HepG2 (cell line): ENCODE measurements around the gene RPUSD3. TPM values are rescaled to one million over a fixed set of nuclear protein-coding genes. Genes with fewer than 3 reads are reported as not detected.

Source experiments
- ATAC-seq: fragments of 200-7000 bp; cut with Tn5 transposase; 3 replicates; pipeline ENCODE4 v1.9.1; 2020; ENCODE audit warnings: mild to moderate bottlenecking, moderate library complexity
- BruUV-seq: library from RNA; stranded (reverse); fragments of 400-500 nt; replicated peaks from 2 replicates; lab custom pipeline; 2021; lab: Mats Ljungman, UMichigan
- CTCF ChIA-PET: fragments of 300-600 bp; formaldehyde crosslinking; extraction: SDS; loops from one replicate; lab custom pipeline; 2021; ENCODE audit warnings: low total read pairs, inconsistent platforms, low intra/inter-chr PET ratio; lab: Yijun Ruan, JAX
- POLR2A ChIA-PET: fragments of 350-600 bp; sonication (Branson Sonifier 250); formaldehyde crosslinking; loops from one replicate; lab custom pipeline; 2020; ENCODE audit warnings: antibody characterized with exemption, inconsistent platforms; lab: Yijun Ruan, JAX
- DNase-seq: peaks from one replicate; pipeline ENCODE4 v3.0.0-alpha.2; 2015; ENCODE audit warnings: low spot score
- FAIRE-seq: peaks from 3 replicates; lab custom pipeline; 2011; peaks lifted over from hg19 to GRCh38; lab: Jason Lieb, UNC
- H2AFZ ChIP-seq: one replicate; pipeline ENCODE4 v1.6.1; 2011; ENCODE audit warnings: low read length, inconsistent platforms
- H3K27ac ChIP-seq: fragments of 300-600 bp; 3 replicates; pipeline ENCODE4 v1.8.0; 2011; ENCODE audit warnings: mixed run types, mild to moderate bottlenecking, mixed read lengths, low read length, inconsistent platforms; ENCODE audit not compliant: insufficient read depth; ENCODE audit errors: extremely low read length
- H3K27me3 ChIP-seq, 2 experiments: fragments of 200-600 bp in 1 of 2; 2 replicates in 1 of 2; 3 replicates in 1 of 2; pipeline versions ENCODE4 v1.6.0 to v1.8.0; 2011; ENCODE audit warnings: low read length in 2 of 2, mild to moderate bottlenecking in 2 of 2, moderate library complexity in 2 of 2, inconsistent platforms in 1 of 2; ENCODE audit not compliant: insufficient read depth in 2 of 2, control insufficient read depth in 1 of 2
- H3K36me3 ChIP-seq, 2 experiments: fragments of 200-600 bp in 1 of 2; replicated peaks in 1 of 2; 2 replicates in 1 of 2; 3 replicates in 1 of 2; pipeline versions ENCODE4 v1.5.1 to v1.8.0; 2011; ENCODE audit warnings: low read length in 2 of 2, inconsistent platforms in 1 of 2; ENCODE audit not compliant: insufficient read depth in 2 of 2, control insufficient read depth in 1 of 2
- H3K4me1 ChIP-seq: 2 replicates; pipeline ENCODE4 v1.5.1; 2012; ENCODE audit warnings: low read length, inconsistent platforms; ENCODE audit not compliant: insufficient read depth
- H3K4me2 ChIP-seq: 2 replicates; pipeline ENCODE4 v1.6.0; 2011; ENCODE audit warnings: low read depth, low read length, inconsistent platforms
- H3K4me3 ChIP-seq, 3 experiments: fragments of 200-600 bp in 1 of 3; sonication (generic), shearing (Covaris generic) in 1 of 3; replicated peaks in 1 of 3; 2 replicates each; pipeline ENCODE4 v1.5.1; 2011 to 2016; ENCODE audit warnings: low read length in 3 of 3, inconsistent platforms in 2 of 3, low read depth in 2 of 3, mild to moderate bottlenecking in 2 of 3, control low read depth in 1 of 3, mixed read lengths in 1 of 3; ENCODE audit not compliant: insufficient read depth in 1 of 3
- H3K79me2 ChIP-seq: one replicate; pipeline ENCODE4 v1.6.1; 2011; ENCODE audit warnings: low read length, inconsistent platforms; ENCODE audit not compliant: insufficient read depth
- H3K9ac ChIP-seq: 2 replicates; pipeline ENCODE4 v1.6.0; 2011; ENCODE audit warnings: mild to moderate bottlenecking, low read depth, low read length, inconsistent platforms; ENCODE audit not compliant: insufficient read depth
- H3K9me3 ChIP-seq: 2 replicates; pipeline ENCODE4 v1.5.1; 2012; ENCODE audit warnings: mild to moderate bottlenecking, low read length
- H4K20me1 ChIP-seq: 2 replicates; pipeline ENCODE4 v1.6.0; 2011; ENCODE audit warnings: inconsistent platforms, mild to moderate bottlenecking, low read length, moderate library complexity; ENCODE audit not compliant: insufficient read depth
- HNRNPH1 ChIP-seq: fragments of 200-400 bp; formaldehyde crosslinking; optimal IDR thresholded peaks from 2 replicates; pipeline ENCODE3; 2017; ENCODE audit warnings: mild to moderate bottlenecking, low read depth, low read length
- KIAA2018 ChIP-seq: sonication (generic); formaldehyde crosslinking; IDR thresholded peaks from 2 replicates; pipeline ENCODE4 v1.5.0; 2020; ENCODE audit warnings: mild to moderate bottlenecking, missing genetic modification reagents, borderline replicate concordance
- TCF7 ChIP-seq: sonication (generic); IDR thresholded peaks from 2 replicates; pipeline ENCODE4 v1.6.1; 2016; ENCODE audit warnings: antibody characterized with exemption, low read depth
- TFDP2 ChIP-seq: sonication (generic); formaldehyde crosslinking; IDR thresholded peaks from 2 replicates; pipeline ENCODE4 v1.4.0; 2020; ENCODE audit warnings: missing genetic modification reagents
- YEATS4 ChIP-seq: sonication (generic); formaldehyde crosslinking; IDR thresholded peaks from 2 replicates; pipeline ENCODE4 v1.4.0; 2020; ENCODE audit warnings: missing genetic modification reagents, borderline replicate concordance
- YY1 ChIP-seq: IDR thresholded peaks from 2 replicates; pipeline ENCODE4 v1.6.1; 2011; ENCODE audit warnings: low read length, low read depth, moderate library complexity, mild to moderate bottlenecking; ENCODE audit not compliant: insufficient read depth, insufficient replicate concordance
- ZC3H4 ChIP-seq: sonication (generic); formaldehyde crosslinking; IDR thresholded peaks from 2 replicates; pipeline ENCODE4 v1.4.0; 2020; ENCODE audit warnings: missing genetic modification reagents, borderline replicate concordance
- ZNF124 ChIP-seq: sonication (generic); formaldehyde crosslinking; IDR thresholded peaks from 2 replicates; pipeline ENCODE4 v1.4.0; 2020; ENCODE audit warnings: missing genetic modification reagents
- ZNF207 ChIP-seq: fragments of 450-650 bp; IDR thresholded peaks from 2 replicates; pipeline ENCODE4 v1.6.1; 2016; ENCODE audit warnings: antibody characterized with exemption, borderline replicate concordance
- ZNF549 ChIP-seq: sonication (generic); formaldehyde crosslinking; IDR thresholded peaks from 2 replicates; pipeline ENCODE4 v1.5.0; 2020; ENCODE audit warnings: missing genetic modification reagents
- ZNF740 ChIP-seq: sonication (generic); formaldehyde crosslinking; IDR thresholded peaks from 2 replicates; pipeline ENCODE4 v1.4.0; 2020; ENCODE audit warnings: missing genetic modification reagents
- in situ Hi-C: cut with HindIII; loops from 2 replicates; pipeline ENCODE4 v1.10.0; 2017; ENCODE audit warnings: low pct_unique_long_range_greater_than_20kb; ENCODE audit not compliant: extremely low pct_ligation_motif_present
- intact Hi-C: fragments of 100-400 bp; cut with micrococcal nuclease; formaldehyde crosslinking; loops from one replicate; pipeline ENCODE4 v1.10.0; 2022; ENCODE audit not compliant: unreplicated experiment
- polyA plus RNA-seq, 8 experiments: library from polyadenylated mRNA; depleted of rRNA in 3 of 8; stranded (reverse) in 7 of 8; unstranded in 1 of 8; fragments of >200 nt; fragmentation: Illumina TruSeq in 4 of 8; extraction: Trizol in 4 of 8; gene quantifications; 2 replicates each; pipeline versions ENCODE4 v1.2.1 to v1.2.3, GENCODE V29; 2011 to 2016; ENCODE audit warnings: low read depth in 4 of 8, missing spikeins in 1 of 8, mixed read lengths in 1 of 8; ENCODE audit not compliant: insufficient read depth in 1 of 8
- total RNA-seq, 5 experiments: library from RNA; depleted of rRNA; stranded (reverse); fragments of >200 nt; fragmentation: Illumina TruSeq; extraction: Trizol; gene quantifications; 2 replicates each; pipeline ENCODE4 v1.2.3, GENCODE V29; 2016; ENCODE audit warnings: low read depth in 1 of 5

RPUSD3 gene
- total and polyA plus RNA-seq, 2 of the 13 experiments (the other 11 are each of a cell fraction or from before 2014, with no cell fraction given), result 32.1 to 48.7 TPM

DNA sequence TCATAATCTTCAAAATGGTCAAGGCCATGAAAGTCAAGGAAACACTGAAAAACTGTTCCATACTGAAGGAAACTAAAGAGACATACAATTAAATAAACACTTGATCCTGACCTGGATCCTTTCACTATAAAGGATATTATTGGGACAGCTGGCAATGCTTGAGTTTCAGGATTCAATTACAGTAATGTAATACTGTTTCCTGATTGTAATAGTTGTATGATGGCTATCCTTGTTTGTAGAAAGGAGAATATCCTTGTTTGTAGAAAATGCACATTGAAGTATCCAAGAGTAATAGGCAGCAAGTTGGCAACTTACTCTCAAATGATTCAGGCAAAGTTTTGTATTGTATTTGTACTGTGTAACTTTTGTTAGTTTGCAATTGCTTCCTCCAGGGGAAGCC is 31.6 kb upstream of the RPUSD3 start:
- POLR2A ChIA-PET, result interaction anchor here (1.0 to 3.2 kb wide), 4 partner anchors 11 to 58 kb away, joined by 3 to 9 read pairs (median 5); partner anchors contain the start of gene RPUSD3
- TF ChIP-seq YY1, result no peak
- no peak for TF ChIP-seq ZNF207
- no peak for TF ChIP-seq YEATS4 (CRISPR knock-in tag)
- no peak for TF ChIP-seq ZC3H4 (CRISPR knock-in tag)
- no peak for TF ChIP-seq ZNF124 (CRISPR knock-in tag)
- no peak for TF ChIP-seq ZNF740
- TF ChIP-seq ZNF549 (CRISPR knock-in tag), result no peak
- no peak for TF ChIP-seq HNRNPH1
- TF ChIP-seq TFDP2, result no peak
- TF ChIP-seq TCF7, result no peak
- TF ChIP-seq KIAA2018 (CRISPR knock-in tag), result no peak
- no peak overlapping the region for H3K27ac ChIP-seq
- H3K4me1 ChIP-seq, result peaks cover 41% of the 10 kb centered on the region
- H3K27me3 ChIP-seq, result no peaks in the 10 kb centered on the region
- no peak overlapping the region for H3K4me2 ChIP-seq
- no peaks in the 10 kb centered on the region for H3K36me3 ChIP-seq
- DNase-seq (no peak), ATAC-seq (no peak), FAIRE-seq (no peak)
- H4K20me1 ChIP-seq, result no peaks in the 10 kb centered on the region
- H3K9me3 ChIP-seq, result no peaks in the 10 kb centered on the region
- CTCF ChIA-PET, result no interaction called here
- in situ Hi-C loops (no loop called here), intact Hi-C loops (loop anchor here (5.0 kb wide), 1 partner anchor 42 kb away; the partner anchor contains the start of gene IL17RC)
- H2AFZ ChIP-seq, result no peak overlapping the region
- H3K9ac ChIP-seq, result no peak overlapping the region
- H3K79me2 ChIP-seq, result no peaks in the 10 kb centered on the region
- BruUV-seq, result no TSS peak
- no peak overlapping the region for H3K4me3 ChIP-seq
